Ishikawa (cell line): Measurements from ENCODE around the gene CALHM2.

Experiments used
- CEBPB ChIP-seq: IDR thresholded peaks from 2 replicates; pipeline ENCODE4 v1.6.1; 2012
- EGR1 ChIP-seq: IDR thresholded peaks from 2 replicates; pipeline ENCODE4 v1.6.1; 2012
- EP300 ChIP-seq: IDR thresholded peaks from 2 replicates; pipeline ENCODE4 v1.6.1; 2012; ENCODE audit warnings: borderline replicate concordance
- FOXM1 ChIP-seq: IDR thresholded peaks from 2 replicates; pipeline ENCODE4 v1.6.1; 2012; ENCODE audit warnings: low read depth, borderline replicate concordance
- TCF12 ChIP-seq: IDR thresholded peaks from 2 replicates; pipeline ENCODE4 v1.6.1; 2012; ENCODE audit warnings: low read depth
- YY1 ChIP-seq: IDR thresholded peaks from 2 replicates; pipeline ENCODE4 v1.6.1; 2012; ENCODE audit warnings: low read depth

- TF ChIP-seq FOXM1, result no peak
- TF ChIP-seq TCF12, result no peak
- TF ChIP-seq EGR1, result no peak
- no peak for TF ChIP-seq CEBPB
- no peak for TF ChIP-seq YY1
- TF ChIP-seq EP300, result no peak
Measured at GRCh38 chr10:103419101-103419500, 33.1 kb downstream of the CALHM2 start.
